GM12864 (cell line): ENCODE data around the gene SMIM1.

ENCODE experiments used
- DNase-seq: peaks from one replicate; pipeline ENCODE4 v3.0.0-alpha.2; 2011; ENCODE audit warnings: low read depth
- H3K4me3 ChIP-seq: 2 replicates; pipeline ENCODE4 v1.5.1; 2011; ENCODE audit warnings: mild to moderate bottlenecking, low read depth, low read length, control low read depth
- TF ChIP-seq, protein P1 (sequence below): IDR thresholded peaks from 2 replicates; pipeline ENCODE4 v1.5.1; 2011; ENCODE audit warnings: low read depth, mild to moderate bottlenecking, moderate library complexity, low read length, control low read depth, inconsistent platforms; ENCODE audit errors: missing control alignments

Gene SMIM1

DNA sequence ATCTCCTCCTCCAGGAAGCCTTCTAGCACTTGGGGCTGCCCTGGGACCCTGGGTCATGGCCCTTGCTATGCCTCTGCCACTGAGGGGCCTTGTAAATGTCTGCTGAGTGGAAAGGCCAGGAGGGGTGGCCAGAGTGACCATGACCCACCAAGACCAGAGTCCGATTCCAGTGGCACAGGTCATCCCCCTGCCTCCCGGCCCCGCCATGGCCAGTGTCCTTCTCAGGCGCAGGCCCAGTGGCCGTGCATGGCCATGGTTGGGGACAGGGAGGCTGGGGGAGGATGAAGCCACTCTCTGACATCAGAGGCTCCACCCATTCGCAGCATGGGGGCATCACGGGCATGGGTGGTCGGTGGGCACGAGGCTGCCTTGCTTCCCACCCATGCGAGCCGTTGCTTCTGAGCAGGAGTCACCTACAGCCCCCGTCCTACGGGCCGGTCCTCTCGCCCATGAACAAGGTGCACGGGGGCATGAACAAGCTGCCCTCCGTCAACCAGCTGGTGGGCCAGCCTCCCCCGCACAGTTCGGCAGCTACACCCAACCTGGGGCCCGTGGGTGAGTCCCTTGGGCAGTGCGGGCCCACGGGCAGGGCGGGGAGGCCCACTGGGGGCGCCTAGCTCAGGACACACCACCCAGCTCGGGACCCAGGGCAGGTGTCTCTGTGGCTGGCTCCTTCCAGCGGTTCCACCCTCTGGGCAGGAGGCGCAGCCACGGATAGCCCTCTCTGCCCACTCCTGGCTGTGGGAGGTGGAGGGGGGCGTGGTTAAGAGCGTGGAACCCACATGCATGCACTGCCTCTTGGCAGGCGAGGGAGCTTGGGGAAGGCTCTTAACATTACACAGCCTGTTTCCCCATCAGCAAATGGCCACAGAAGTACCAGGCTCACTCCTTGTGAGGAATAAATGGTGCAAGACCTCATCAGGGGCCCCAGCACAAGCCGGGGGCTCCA lies 42.7 kb upstream of the SMIM1 start:
- TF ChIP-seq, protein P1, sequence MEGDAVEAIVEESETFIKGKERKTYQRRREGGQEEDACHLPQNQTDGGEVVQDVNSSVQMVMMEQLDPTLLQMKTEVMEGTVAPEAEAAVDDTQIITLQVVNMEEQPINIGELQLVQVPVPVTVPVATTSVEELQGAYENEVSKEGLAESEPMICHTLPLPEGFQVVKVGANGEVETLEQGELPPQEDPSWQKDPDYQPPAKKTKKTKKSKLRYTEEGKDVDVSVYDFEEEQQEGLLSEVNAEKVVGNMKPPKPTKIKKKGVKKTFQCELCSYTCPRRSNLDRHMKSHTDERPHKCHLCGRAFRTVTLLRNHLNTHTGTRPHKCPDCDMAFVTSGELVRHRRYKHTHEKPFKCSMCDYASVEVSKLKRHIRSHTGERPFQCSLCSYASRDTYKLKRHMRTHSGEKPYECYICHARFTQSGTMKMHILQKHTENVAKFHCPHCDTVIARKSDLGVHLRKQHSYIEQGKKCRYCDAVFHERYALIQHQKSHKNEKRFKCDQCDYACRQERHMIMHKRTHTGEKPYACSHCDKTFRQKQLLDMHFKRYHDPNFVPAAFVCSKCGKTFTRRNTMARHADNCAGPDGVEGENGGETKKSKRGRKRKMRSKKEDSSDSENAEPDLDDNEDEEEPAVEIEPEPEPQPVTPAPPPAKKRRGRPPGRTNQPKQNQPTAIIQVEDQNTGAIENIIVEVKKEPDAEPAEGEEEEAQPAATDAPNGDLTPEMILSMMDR, result no peak
- no peak for DNase-seq
- H3K4me3 ChIP-seq, result no peak overlapping the region

DNA sequence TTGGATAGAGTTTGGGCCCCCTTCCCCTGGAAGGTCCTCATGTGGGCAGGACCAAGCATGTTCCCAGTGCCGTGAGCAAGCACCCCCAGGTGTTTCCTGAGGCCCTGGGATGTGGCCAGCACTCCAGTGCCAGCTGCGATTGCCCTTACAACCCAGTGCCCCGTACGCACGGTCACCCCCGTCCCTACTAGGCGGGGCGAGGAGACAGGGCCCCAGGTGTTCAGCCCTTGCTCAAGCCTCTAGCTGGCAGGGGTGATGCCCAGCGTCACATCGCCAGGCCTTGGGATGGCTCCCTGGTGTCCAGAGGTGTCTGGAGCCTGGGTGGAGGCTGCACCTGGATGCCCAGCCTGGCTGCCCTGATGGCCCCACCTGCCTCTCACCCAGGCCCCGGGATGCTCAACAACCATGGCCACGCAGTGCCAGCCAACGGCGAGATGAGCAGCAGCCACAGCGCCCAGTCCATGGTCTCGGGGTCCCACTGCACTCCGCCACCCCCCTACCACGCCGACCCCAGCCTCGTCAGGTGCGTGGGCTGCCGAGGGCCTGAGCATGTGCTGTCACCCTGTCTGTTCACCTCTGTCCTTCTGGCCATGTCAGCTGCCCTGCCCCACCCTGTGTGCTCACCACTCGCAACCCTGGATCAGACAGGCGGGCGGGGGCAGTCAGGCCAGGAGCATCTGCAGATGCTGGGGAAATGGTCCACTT lies 41.9 kb upstream of the SMIM1 start:
- DNase-seq, result no peak
- TF ChIP-seq, protein P1, result no peak
- H3K4me3 ChIP-seq, result no peak overlapping the region

DNA sequence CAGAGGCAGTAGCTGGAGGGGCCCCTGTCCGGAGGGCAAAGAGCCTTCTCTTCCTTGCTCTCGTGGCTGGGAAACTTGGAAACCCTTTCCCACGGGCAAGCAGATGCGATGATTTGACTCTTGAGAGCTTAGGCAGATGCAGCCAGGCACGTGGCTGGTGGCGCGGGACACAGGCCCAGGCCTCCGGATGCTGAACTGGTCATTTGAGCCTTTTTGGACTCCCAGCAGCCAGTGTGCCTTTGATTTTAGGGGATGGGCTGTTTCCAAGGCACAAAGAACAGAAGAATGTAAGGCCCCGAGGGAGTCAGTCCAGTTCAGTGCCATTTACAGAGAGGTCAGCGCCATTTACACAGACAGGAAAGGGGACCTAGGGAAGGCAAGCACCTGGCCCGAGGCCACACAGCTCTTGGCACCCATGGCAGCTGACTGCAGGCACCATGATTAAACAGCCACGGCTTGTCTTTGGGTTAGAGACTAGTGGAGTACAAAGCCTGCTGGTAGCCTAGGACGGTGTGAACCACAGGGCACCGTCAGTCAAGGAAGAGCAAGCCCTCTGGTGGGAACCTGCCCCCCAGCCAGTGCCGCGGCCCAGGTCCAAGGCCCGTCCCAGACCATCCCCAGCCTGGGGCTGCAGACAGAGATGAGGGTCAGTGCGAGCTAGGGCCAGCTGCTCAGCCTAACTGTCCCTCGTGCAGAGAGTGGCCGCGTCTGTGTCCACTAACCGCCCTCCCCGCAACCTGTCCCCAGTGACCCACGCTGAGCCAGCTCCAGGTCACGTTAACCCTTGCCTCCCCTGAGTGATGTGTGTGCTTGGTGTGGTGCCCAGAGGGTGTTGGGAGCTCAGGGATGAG lies 40.7 kb upstream of the SMIM1 start:
- DNase-seq, result no peak
- no peak overlapping the region for H3K4me3 ChIP-seq
- TF ChIP-seq, protein P1, result no peak

DNA sequence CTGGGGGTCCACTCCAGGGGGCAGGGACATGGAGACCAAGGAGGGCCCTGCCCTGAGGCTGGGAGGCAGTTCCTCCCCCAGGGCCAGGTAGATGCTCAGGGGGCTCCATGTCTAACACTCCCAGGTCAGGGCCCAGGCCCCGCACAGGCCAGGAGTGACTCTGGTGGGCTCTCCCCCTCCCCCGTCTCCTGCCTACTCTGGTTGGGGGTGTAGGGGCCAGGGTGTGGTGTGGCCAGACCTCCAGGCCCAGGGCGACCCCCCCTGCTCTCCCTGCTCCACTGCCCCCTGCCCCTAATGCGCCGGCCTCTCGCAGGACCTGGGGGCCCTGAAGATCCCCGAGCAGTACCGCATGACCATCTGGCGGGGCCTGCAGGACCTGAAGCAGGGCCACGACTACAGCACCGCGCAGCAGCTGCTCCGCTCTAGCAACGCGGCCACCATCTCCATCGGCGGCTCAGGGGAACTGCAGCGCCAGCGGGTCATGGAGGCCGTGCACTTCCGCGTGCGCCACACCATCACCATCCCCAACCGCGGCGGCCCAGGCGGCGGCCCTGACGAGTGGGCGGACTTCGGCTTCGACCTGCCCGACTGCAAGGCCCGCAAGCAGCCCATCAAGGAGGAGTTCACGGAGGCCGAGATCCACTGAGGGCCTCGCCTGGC lies 40.0 kb upstream of the SMIM1 start:
- DNase-seq, result no peak
- TF ChIP-seq, protein P1, result no peak
- H3K4me3 ChIP-seq, result no peak overlapping the region

DNA sequence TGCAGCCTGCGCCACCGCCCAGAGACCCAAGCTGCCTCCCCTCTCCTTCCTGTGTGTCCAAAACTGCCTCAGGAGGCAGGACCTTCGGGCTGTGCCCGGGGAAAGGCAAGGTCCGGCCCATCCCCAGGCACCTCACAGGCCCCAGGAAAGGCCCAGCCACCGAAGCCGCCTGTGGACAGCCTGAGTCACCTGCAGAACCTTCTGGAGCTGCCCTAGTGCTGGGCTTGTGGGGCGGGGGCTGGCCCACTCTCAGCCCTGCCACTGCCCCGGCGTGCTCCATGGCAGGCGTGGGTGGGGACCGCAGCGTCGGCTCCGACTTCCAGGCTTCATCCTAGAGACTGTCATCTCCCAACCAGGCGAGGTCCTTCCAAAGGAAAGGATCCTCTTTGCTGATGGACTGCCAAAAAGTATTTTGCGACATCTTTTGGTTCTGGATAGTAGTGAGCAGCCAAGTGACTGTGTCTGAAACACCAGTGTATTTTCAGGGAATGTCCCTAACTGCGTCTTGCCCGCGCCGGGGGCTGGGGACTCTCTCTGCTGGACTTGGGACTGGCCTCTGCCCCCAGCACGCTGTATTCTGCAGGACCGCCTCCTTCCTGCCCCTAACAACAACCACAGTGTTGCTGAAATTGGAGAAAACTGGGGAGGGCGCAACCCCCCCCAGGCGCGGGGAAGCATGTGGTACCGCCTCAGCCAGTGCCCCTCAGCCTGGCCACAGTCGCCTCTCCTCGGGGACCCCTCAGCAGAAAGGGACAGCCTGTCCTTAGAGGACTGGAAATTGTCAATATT lies 39.3 kb upstream of the SMIM1 start:
- DNase-seq, result no peak
- H3K4me3 ChIP-seq, result no peak overlapping the region
- TF ChIP-seq, protein P1, result no peak
